Measurements from ENCODE around the gene SWSAP1. TPM values are rescaled to one million over a fixed set of nuclear protein-coding genes. Genes with fewer than 3 reads are reported as not detected.

SWSAP1 gene, protein sequence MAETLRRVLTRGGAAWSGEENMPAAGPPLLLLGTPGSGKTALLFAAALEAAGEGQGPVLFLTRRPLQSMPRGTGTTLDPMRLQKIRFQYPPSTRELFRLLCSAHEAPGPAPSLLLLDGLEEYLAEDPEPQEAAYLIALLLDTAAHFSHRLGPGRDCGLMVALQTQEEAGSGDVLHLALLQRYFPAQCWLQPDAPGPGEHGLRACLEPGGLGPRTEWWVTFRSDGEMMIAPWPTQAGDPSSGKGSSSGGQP
- total RNA-seq (2011; cell fraction: chromatin; rRNA removed; ENCODE audit: low replicate concordance): 1.5 and 2.6 TPM in 2 replicates
- 2.6 and 3.5 TPM in 2 replicates for total RNA-seq (2011; cell fraction: nucleolus; rRNA removed)
- 2.3 and 3.1 TPM in 2 replicates for total RNA-seq (2011; cell fraction: nucleoplasm; rRNA removed)
- total RNA-seq (2014; rRNA removed) (2.8 and 3.9 TPM in 2 replicates), total RNA-seq (2014; rRNA removed; fragmentation: Illumina TruSeq; extraction: Trizol) (0.77 and 0.80 TPM in 2 replicates), total RNA-seq (2015; rRNA removed; fragmentation: Illumina TruSeq; extraction: Trizol) (1.9 and 2.3 TPM in 2 replicates), total RNA-seq (2021) (2.5 and 3.0 TPM in 2 replicates), polyA plus RNA-seq (2011; rRNA removed) (1.3 and 1.8 TPM in 2 replicates), polyA plus RNA-seq (2014; fragmentation: Illumina TruSeq; extraction: Trizol) (1.7 and 2.6 TPM in 2 replicates), polyA plus RNA-seq (2014; fragmentation: Nextera tagmentation; extraction: Ambion mirVana) (under 1 TPM; 0.18 to 0.73 TPM), polyA plus RNA-seq (2014; rRNA removed) (2.0 and 4.3 TPM in 2 replicates), polyA minus RNA-seq (2011; rRNA and poly(A)+ RNA removed) (0.51 and 0.67 TPM in 2 replicates), Bru-seq, nascent RNA (percentile 66 among the genes with signal in this experiment), BruChase-seq, experiment 1, labeled RNA remaining after a 2-hour chase (percentile 49 among the genes with signal in this experiment), BruChase-seq, experiment 2, labeled RNA remaining after a 6-hour chase (percentile 43 among the genes with signal in this experiment)
- 1.9 and 3.2 TPM in 2 replicates for polyA plus RNA-seq (2011; cell fraction: cytosol; rRNA removed)
- 1.2 and 1.3 TPM in 2 replicates for polyA plus RNA-seq (2011; cell fraction: nucleus; rRNA removed)
- 2.9 and 3.1 TPM in 2 replicates for polyA plus RNA-seq (2012)
- 0.48 TPM in 1 of 2 replicates, not detected in the other for polyA minus RNA-seq (2011; cell fraction: cytosol; rRNA and poly(A)+ RNA removed)
- polyA minus RNA-seq (2011; cell fraction: nucleus; rRNA and poly(A)+ RNA removed): 0.54 and 2.1 TPM in 2 replicates
- long read RNA-seq, experiment 1, transcript SWSAP1-201 (2 exons, 1,684 nt): major isoform, 9 of 12 reads
- long read RNA-seq, experiment 1, partial matches to known transcripts: 0 of 12 reads
- long read RNA-seq, experiment 1, other reads (novel, unspliced or antisense): 3 of 12 reads
- long read RNA-seq, experiment 2, transcript SWSAP1-201 (2 exons, 1,684 nt): major isoform, 5 of 5 reads
- long read RNA-seq, experiment 2, partial matches to known transcripts: 0 of 5 reads
- long read RNA-seq, experiment 2, other reads (novel, unspliced or antisense): 0 of 5 reads
- long read RNA-seq, experiment 3, transcript SWSAP1-201 (2 exons, 1,684 nt): major isoform, 7 of 7 reads
- long read RNA-seq, experiment 3, partial matches to known transcripts: 0 of 7 reads
- long read RNA-seq, experiment 3, other reads (novel, unspliced or antisense): 0 of 7 reads

GRCh38 chr19:11374433-11375142 is at the start of gene SWSAP1:
Gene SWSAP1 (plus strand): TSS chr19:11374666. CDS start chr19:11374681, 15 bp downstream.
- ChIA-PET POLR2A (interaction anchor here (0.5 to 3.6 kb wide), 24 partner anchors 9 to 276 kb away, joined by 3 to 36 read pairs (median 4); partner anchors contain the start of genes CCDC159, ECSIT, EPOR and RAB3D), CTCF (ENCODE audit: low intra/inter-chr PET ratio) (interaction anchor here (0.6 kb wide), 1 partner anchor 10 kb away, joined by 3 read pairs; the partner anchor contains the start of gene EPOR)
- Histone ChIP-seq H3K9me1 (ENCODE audit: control insufficient read depth, insufficient read depth, low read length) (no peaks in the 10 kb centered on the region), H3K9me3 (replicated peaks; ENCODE audit: control insufficient read depth, insufficient read depth, low read depth, low read length) (no peaks in the 10 kb centered on the region), H3K4me1 (replicated peaks in 1 of 2; ENCODE audit: control insufficient read depth in 2 of 2, insufficient read depth in 2 of 2, low read length in 2 of 2) (peaks cover 22 to 31% of the 10 kb centered on the region in 2 experiments), H3K4me2 (ENCODE audit: insufficient read depth, low read length) (peak within 1 kb of the TSS; percentile 84), H3K36me3 (ENCODE audit: control insufficient read depth, insufficient read depth, low read length) (peaks cover 19% of the 10 kb centered on the region), H3K4me3 (peak within 1 kb of the TSS; percentile 59), H3K79me2 (ENCODE audit: control insufficient read depth, insufficient read depth, low read length) (peaks cover 16% of the 10 kb centered on the region; the same call in 2 of the 3 replicates), H2AFZ (ENCODE audit: low read depth, low read length) (peak within 1 kb of the TSS; percentile 97), H3K27ac (ENCODE audit: extremely low read depth, low read depth, low read length) (peak within 1 kb of the TSS; percentile 84), H3K9ac (ENCODE audit: insufficient read depth in 1 of 2, low read depth in 2 of 2, low read length in 2 of 2) (peak within 1 kb of the TSS; percentile 77 to 96), H4K20me1 (replicated peaks; ENCODE audit: control insufficient read depth, insufficient read depth, low read length) (peaks cover 11% of the 10 kb centered on the region), H3K27me3 (ENCODE audit: control insufficient read depth in 2 of 2, insufficient read depth in 2 of 2, low read length in 2 of 2) (no peaks in the 10 kb centered on the region)
- DNase-seq (ENCODE audit: extremely low read depth in 1 of 4, low spot score in 3 of 4): peak; percentile 95 to 100 (median 98)
- peak; percentile 97 for ATAC-seq
- TSS peak; percentile 86 for BruUV-seq (replicated peaks)
- FAIRE-seq: peak; percentile 100
- under 1% methylated on average over 44 of the region's 44 CpGs for WGBS (ENCODE audit: insufficient coverage, low coverage, missing lambda C conversion rate)
- in situ Hi-C loops (cut with MboI) (loop anchor here (5.0 kb wide), 1 partner anchor 77 kb away; the partner anchor contains the start of gene TSPAN16), intact Hi-C loops (cut with micrococcal nuclease) (loop anchor here (2.0 kb wide), 1 partner anchor 60 kb away; the partner anchor contains the start of genes ODAD3 and PRKCSH)
- TF ChIP-seq HNRNPK (IDR thresholded peaks at IDR 0.05; ENCODE audit: low read depth, low read length, poor library complexity, severe bottlenecking): no peak
- no peak for TF ChIP-seq CBFA2T3 (IDR thresholded peaks at IDR 0.05)
- TF ChIP-seq, protein P1, sequence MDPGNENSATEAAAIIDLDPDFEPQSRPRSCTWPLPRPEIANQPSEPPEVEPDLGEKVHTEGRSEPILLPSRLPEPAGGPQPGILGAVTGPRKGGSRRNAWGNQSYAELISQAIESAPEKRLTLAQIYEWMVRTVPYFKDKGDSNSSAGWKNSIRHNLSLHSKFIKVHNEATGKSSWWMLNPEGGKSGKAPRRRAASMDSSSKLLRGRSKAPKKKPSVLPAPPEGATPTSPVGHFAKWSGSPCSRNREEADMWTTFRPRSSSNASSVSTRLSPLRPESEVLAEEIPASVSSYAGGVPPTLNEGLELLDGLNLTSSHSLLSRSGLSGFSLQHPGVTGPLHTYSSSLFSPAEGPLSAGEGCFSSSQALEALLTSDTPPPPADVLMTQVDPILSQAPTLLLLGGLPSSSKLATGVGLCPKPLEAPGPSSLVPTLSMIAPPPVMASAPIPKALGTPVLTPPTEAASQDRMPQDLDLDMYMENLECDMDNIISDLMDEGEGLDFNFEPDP (CRISPR knock-in tag; IDR thresholded peaks at IDR 0.05): no peak
- no peak for TF ChIP-seq PHB2 (IDR thresholded peaks at IDR 0.05; ENCODE audit: low read depth)
- peak; percentile 58 for TF ChIP-seq GMEB1 (CRISPR knock-in tag; IDR thresholded peaks at IDR 0.05)
- peak; percentile 91 for TF ChIP-seq PHF20 (IDR thresholded peaks at IDR 0.05; ENCODE audit: partially characterized antibody)
- peak; percentile 13; the same call in 1 of the 2 replicates for TF ChIP-seq USF2 (CRISPR knock-in tag; IDR thresholded peaks at IDR 0.05)
- no peak for TF ChIP-seq ETV6 (IDR thresholded peaks at IDR 0.05; ENCODE audit: borderline replicate concordance in 1 of 2, low read depth in 2 of 2, low read length in 1 of 2)
- no peak for TF ChIP-seq ETV6 (CRISPR knock-in tag; IDR thresholded peaks at IDR 0.05; ENCODE audit: borderline replicate concordance)
- 0 out of 2 replicates have a peak, but pooled peaks have one; percentile 16 for TF ChIP-seq ZNF41 (CRISPR knock-in tag; conservative IDR thresholded peaks at IDR 0.05)
